Measurements from ENCODE around the gene CEBPZOS. TPM values are rescaled to one million over a fixed set of nuclear protein-coding genes. Genes with fewer than 3 reads are reported as not detected.

The CEBPZOS gene
- total and polyA plus RNA-seq, 4 donors = 19.5 to 59.4 (median 29.6) TPM

GRCh38 chr2:37231241-37232130 lies 35.2 kb downstream of the CEBPZOS start, which contains the start of the genes CEBPZ and NDUFAF7:
CEBPZ (minus strand) TSS chr2:37231596; CDS start chr2:37231567, 29 bp downstream.
NDUFAF7 (plus strand) TSS chr2:37231658; CDS start chr2:37231706, 48 bp downstream.
- H3K4me3 ChIP-seq = peak within 1 kb of the TSS; percentile 84
- DNase-seq (peak; percentile 93 to 96 (median 95)), ATAC-seq (ENCODE audit: insufficient read depth, low FRiP score) (peak; percentile 98)
- no peaks in the 10 kb centered on the region for H3K27me3 ChIP-seq (ENCODE audit: control insufficient read depth in 3 of 3, insufficient read depth in 3 of 3, low read length in 2 of 3)
- peak within 1 kb of the TSS; percentile 94 to 96 for H3K27ac ChIP-seq (ENCODE audit: low read depth in 1 of 2, low read length in 1 of 2)
- 0% methylated on average over 73 of the region's 73 CpGs for WGBS, 2 donors
- H3K4me1 ChIP-seq (ENCODE audit: control insufficient read depth in 5 of 5, insufficient read depth in 5 of 5, low read length in 5 of 5) = peaks cover 6 to 27% (median 18%) of the 10 kb centered on the region in 5 donors
- H3K36me3 ChIP-seq (ENCODE audit: control insufficient read depth in 4 of 4, insufficient read depth in 4 of 4, low read length in 4 of 4) = peaks cover 11 to 18% (median 15%) of the 10 kb centered on the region in 4 donors
- H3K9ac ChIP-seq (ENCODE audit: insufficient read depth in 1 of 2, low read length in 2 of 2) = peak within 1 kb of the TSS; percentile 94 to 96
- no peaks in the 10 kb centered on the region for H3K9me3 ChIP-seq (ENCODE audit: control insufficient read depth in 4 of 4, insufficient read depth in 3 of 4, low read length in 3 of 4)
- TF ChIP-seq, protein P1, sequence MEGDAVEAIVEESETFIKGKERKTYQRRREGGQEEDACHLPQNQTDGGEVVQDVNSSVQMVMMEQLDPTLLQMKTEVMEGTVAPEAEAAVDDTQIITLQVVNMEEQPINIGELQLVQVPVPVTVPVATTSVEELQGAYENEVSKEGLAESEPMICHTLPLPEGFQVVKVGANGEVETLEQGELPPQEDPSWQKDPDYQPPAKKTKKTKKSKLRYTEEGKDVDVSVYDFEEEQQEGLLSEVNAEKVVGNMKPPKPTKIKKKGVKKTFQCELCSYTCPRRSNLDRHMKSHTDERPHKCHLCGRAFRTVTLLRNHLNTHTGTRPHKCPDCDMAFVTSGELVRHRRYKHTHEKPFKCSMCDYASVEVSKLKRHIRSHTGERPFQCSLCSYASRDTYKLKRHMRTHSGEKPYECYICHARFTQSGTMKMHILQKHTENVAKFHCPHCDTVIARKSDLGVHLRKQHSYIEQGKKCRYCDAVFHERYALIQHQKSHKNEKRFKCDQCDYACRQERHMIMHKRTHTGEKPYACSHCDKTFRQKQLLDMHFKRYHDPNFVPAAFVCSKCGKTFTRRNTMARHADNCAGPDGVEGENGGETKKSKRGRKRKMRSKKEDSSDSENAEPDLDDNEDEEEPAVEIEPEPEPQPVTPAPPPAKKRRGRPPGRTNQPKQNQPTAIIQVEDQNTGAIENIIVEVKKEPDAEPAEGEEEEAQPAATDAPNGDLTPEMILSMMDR (IDR thresholded peaks at IDR 0.05; ENCODE audit: control extremely low read depth, extremely low read depth) = no peak

DNA sequence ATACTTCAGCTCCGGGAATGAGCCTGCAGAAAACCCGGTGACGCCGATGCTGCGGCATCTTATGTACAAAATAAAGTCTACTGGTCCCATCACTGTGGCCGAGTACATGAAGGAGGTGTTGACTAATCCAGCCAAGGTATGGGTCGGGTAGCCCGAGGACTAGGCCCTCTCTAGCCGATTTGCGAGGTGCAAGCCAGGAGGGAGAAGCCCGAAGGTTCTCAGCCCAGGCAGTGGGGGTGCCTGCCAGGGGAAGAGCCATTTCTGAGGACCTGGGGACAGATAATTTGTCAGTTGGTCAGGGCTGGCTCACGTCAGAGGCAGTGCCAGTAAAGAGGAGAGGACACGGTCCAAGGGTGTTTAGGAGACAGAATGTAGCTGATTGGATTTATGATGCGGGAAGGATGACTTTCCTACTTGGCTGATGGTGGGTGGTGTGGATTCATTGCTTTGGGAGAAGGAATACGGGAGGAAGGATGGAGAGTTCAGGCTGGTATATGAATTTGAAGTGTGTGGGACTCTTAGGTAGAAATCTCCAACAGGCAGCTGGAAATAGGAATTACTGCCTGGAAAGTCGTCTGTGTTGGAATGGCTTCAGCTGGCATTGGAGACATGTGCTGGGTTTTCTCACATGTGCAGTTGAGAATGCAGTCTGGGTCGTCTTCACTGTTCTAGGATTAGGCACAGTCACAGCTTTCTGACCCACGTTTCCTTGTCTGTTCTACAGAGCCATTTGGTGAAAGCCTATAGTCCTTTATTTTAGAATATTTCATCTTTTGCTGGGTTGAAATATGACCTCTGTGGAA lies 36.0 kb downstream of the CEBPZOS start:
- Histone ChIP-seq H3K9ac (ENCODE audit: insufficient read depth in 1 of 2, low read length in 2 of 2) (peak overlapping the region; percentile 89 to 94), H3K27ac (ENCODE audit: low read depth in 1 of 2, low read length in 1 of 2) (peak overlapping the region; percentile 94 to 96), H3K36me3 (ENCODE audit: control insufficient read depth in 4 of 4, insufficient read depth in 4 of 4, low read length in 4 of 4) (peaks cover 7 to 13% (median 11%) of the 10 kb centered on the region in 4 donors), H3K4me3 (peak overlapping the region; percentile 84), H3K9me3 (ENCODE audit: control insufficient read depth in 4 of 4, insufficient read depth in 3 of 4, low read length in 3 of 4) (no peaks in the 10 kb centered on the region), H3K27me3 (ENCODE audit: control insufficient read depth in 3 of 3, insufficient read depth in 3 of 3, low read length in 2 of 3) (no peaks in the 10 kb centered on the region), H3K4me1 (ENCODE audit: control insufficient read depth in 5 of 5, insufficient read depth in 5 of 5, low read length in 5 of 5) (peaks cover 6 to 25% (median 13%) of the 10 kb centered on the region in 5 donors)
- TF ChIP-seq, protein P1 (IDR thresholded peaks at IDR 0.05; ENCODE audit: control extremely low read depth, extremely low read depth) = no peak
- 17 to 24% methylated on average over 18 of the region's 18 CpGs for WGBS, 2 donors
- ATAC-seq (ENCODE audit: insufficient read depth, low FRiP score) (no peak), DNase-seq (peak; percentile 8 to 41 (median 18))

- H3K9me3 ChIP-seq (ENCODE audit: control insufficient read depth in 4 of 4, insufficient read depth in 3 of 4, low read length in 3 of 4) = no peaks in the 10 kb centered on the region
- no peak overlapping the region for H3K9ac ChIP-seq (ENCODE audit: insufficient read depth in 1 of 2, low read length in 2 of 2)
- TF ChIP-seq, protein P1 (IDR thresholded peaks at IDR 0.05; ENCODE audit: control extremely low read depth, extremely low read depth) = no peak
- H3K4me1 ChIP-seq (ENCODE audit: control insufficient read depth in 5 of 5, insufficient read depth in 5 of 5, low read length in 5 of 5) = peaks cover 0 to 2% (median 0%) of the 10 kb centered on the region in 5 donors
- DNase-seq = no peak
- no peak overlapping the region for H3K4me3 ChIP-seq
- H3K27ac ChIP-seq (ENCODE audit: low read depth in 1 of 2, low read length in 1 of 2) = no peak overlapping the region
- H3K27me3 ChIP-seq (ENCODE audit: control insufficient read depth in 3 of 3, insufficient read depth in 3 of 3, low read length in 2 of 3) = no peaks in the 10 kb centered on the region
- no peak for ATAC-seq (ENCODE audit: insufficient read depth, low FRiP score)
- peaks cover 10 to 49% (median 26%) of the 10 kb centered on the region in 4 donors for H3K36me3 ChIP-seq (ENCODE audit: control insufficient read depth in 4 of 4, insufficient read depth in 4 of 4, low read length in 4 of 4)
- 79 to 85% methylated on average over 4 of the region's 4 CpGs for WGBS, 2 donors
These were observed 47.1 kb downstream of the CEBPZOS start for GRCh38 chr2:37243435-37243834.

Measured in lung (tissue), 12 donors.